ENCODE measurements around the gene PTEN. TPM values are rescaled to one million over a fixed set of nuclear protein-coding genes. Genes with fewer than 3 reads are reported as not detected.
"Not testable (repeated sequence)": the region's sequence is repeated elsewhere in the genome, so short reads cannot be mapped to it uniquely, and the experiment has no call there.

Gene PTEN
- total RNA-seq, 4 donors from 2014 or later: 78.6 to 184 (median 129) TPM

DNA sequence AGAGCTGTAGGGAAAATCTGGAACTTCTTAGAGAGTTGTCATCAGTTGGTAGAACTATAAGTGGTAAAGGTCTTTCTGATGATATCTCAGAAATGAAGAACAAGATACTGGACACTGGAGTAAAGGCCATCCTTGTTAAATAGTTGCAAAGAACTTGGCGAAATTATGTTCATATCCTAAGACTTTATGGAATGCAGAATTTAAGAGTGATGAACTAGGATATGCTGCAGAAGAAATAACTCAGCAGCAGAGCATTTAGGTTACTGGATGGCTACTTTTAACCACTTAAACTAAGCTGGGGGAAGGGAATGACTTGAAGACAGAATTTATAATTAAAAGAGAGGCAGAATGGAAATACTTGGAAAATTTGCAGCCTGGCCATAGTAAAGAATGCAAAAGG lies 23.7 kb downstream of the PTEN start:
- no peak overlapping the region for H3K4me3 ChIP-seq
- peaks cover 0 to 10% (median 2%) of the 10 kb centered on the region in 4 donors for H3K36me3 ChIP-seq
- in situ Hi-C loops (cut with MboI; ENCODE audit: low pct_ligation_motif_present in 1 of 4, low pct_unique_long_range_greater_than_20kb in 1 of 4, low sequenced_read_pairs in 3 of 4) (no loop called here), intact Hi-C loops (cut with DNase I; ENCODE audit: low total_unique reads) (no loop called here)
- DNase-seq: no peak
- peaks cover 0 to 13% (median 0%) of the 10 kb centered on the region in 4 donors for H3K4me1 ChIP-seq
- no peaks in the 10 kb centered on the region for H3K9me3 ChIP-seq
- H3K27me3 ChIP-seq: no peaks in the 10 kb centered on the region
- H3K27ac ChIP-seq: no peak overlapping the region
- WGBS, 2 donors (ENCODE audit: low coverage in 1 of 2): 75 to 88% methylated on average over 1 of the region's 1 CpG
- no peak for TF ChIP-seq POLR2AphosphoS5 (IDR thresholded peaks at IDR 0.05)
- TF ChIP-seq EP300 (IDR thresholded peaks at IDR 0.05; ENCODE audit: low read depth): no peak

DNA sequence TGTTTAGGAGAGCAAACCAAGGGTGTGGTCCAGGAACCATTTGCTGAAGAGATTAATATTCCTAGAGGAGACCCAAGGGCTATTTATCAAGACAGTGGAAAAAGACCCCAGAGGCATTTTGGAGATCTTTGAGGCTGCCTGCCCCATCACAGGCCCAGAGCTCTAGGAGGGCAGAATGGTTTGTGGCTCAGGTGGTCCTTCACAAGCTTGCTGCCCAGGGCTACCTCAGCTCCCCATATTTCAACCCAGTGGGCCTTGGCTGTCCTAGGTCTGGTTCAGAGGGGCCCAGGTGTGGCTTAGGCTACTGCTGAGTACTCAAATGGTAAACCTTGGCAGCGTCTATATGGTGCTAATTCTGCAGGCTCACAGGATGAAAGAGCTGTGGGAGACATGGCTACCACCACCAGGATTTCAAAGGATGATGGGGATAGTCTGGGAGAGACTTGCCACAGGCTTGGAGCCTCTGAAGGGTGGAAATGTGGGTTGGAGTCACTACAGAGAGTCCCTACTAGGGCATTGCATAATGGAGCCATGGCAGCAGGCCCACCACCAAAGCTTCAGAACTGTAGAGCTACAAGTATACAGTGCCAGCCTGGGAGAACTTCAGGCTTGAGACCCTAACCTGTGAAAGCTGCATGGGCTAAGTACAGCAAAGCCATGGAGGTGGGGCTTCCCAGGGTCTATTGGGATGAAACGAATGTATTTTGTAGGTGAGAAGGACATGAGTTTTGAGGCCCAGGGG lies 24.3 kb downstream of the PTEN start:
- no peak overlapping the region for H3K4me3 ChIP-seq
- TF ChIP-seq EP300 (IDR thresholded peaks at IDR 0.05; ENCODE audit: low read depth) (no peak), POLR2AphosphoS5 (IDR thresholded peaks at IDR 0.05) (no peak), POLR2A (IDR thresholded peaks at IDR 0.05) (no peak)
- TF ChIP-seq, protein P1, sequence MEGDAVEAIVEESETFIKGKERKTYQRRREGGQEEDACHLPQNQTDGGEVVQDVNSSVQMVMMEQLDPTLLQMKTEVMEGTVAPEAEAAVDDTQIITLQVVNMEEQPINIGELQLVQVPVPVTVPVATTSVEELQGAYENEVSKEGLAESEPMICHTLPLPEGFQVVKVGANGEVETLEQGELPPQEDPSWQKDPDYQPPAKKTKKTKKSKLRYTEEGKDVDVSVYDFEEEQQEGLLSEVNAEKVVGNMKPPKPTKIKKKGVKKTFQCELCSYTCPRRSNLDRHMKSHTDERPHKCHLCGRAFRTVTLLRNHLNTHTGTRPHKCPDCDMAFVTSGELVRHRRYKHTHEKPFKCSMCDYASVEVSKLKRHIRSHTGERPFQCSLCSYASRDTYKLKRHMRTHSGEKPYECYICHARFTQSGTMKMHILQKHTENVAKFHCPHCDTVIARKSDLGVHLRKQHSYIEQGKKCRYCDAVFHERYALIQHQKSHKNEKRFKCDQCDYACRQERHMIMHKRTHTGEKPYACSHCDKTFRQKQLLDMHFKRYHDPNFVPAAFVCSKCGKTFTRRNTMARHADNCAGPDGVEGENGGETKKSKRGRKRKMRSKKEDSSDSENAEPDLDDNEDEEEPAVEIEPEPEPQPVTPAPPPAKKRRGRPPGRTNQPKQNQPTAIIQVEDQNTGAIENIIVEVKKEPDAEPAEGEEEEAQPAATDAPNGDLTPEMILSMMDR (IDR thresholded peaks at IDR 0.05): no peak
- H3K27me3 ChIP-seq: no peaks in the 10 kb centered on the region
- 98% methylated on average over 2 of the region's 2 CpGs; no CpG with 5 or more reads in 1 of the 2 donors for WGBS, 2 donors (ENCODE audit: low coverage in 1 of 2)
- H3K4me1 ChIP-seq: peaks cover 0 to 7% (median 0%) of the 10 kb centered on the region in 4 donors
- intact Hi-C loops (cut with DNase I; ENCODE audit: low total_unique reads) (no loop called here), in situ Hi-C loops (cut with MboI; ENCODE audit: low pct_ligation_motif_present in 1 of 4, low pct_unique_long_range_greater_than_20kb in 1 of 4, low sequenced_read_pairs in 3 of 4) (no loop called here)
- DNase-seq: no peak
- H3K9me3 ChIP-seq: no peaks in the 10 kb centered on the region
- peaks cover 0 to 10% (median 2%) of the 10 kb centered on the region in 4 donors for H3K36me3 ChIP-seq
- no peak overlapping the region for H3K27ac ChIP-seq

DNA sequence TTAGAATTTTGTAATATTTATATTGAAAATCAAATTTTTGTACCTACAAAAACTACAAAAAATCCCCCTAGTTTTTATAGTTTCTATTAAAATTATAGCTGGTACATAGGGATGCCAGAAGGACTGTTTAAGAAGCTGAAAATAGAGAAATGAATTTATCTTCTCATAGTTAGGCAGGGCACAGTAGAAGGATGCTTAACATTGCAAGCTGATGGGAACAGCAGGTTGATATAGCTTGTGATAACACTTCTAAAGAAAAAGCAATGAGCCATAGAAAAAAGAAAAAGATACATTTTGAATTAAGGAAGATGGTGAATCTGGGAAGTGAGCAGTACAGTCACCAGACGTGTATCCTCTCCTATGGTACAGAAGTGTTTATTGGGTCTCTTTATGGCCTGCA lies 32.0 kb downstream of the PTEN start:
- Histone ChIP-seq H3K9me3 (no peaks in the 10 kb centered on the region), H3K27me3 (no peaks in the 10 kb centered on the region), H3K36me3 (peaks cover 0 to 11% (median 0%) of the 10 kb centered on the region in 4 donors), H3K4me3 (no peak overlapping the region), H3K27ac (no peak overlapping the region), H3K4me1 (peaks cover 0 to 13% (median 6%) of the 10 kb centered on the region in 4 donors)
- DNase-seq: no peak
- TF ChIP-seq POLR2A (IDR thresholded peaks at IDR 0.05): no peak
- TF ChIP-seq EP300 (IDR thresholded peaks at IDR 0.05; ENCODE audit: low read depth): no peak
- TF ChIP-seq, protein P1 (IDR thresholded peaks at IDR 0.05): no peak
- TF ChIP-seq POLR2AphosphoS5 (IDR thresholded peaks at IDR 0.05): no peak
- intact Hi-C loops (cut with DNase I; ENCODE audit: low total_unique reads): no loop called here
- in situ Hi-C loops (cut with MboI; ENCODE audit: low pct_ligation_motif_present in 1 of 4, low pct_unique_long_range_greater_than_20kb in 1 of 4, low sequenced_read_pairs in 3 of 4): no loop called here
- 60 to 67% methylated on average over 1 of the region's 1 CpG for WGBS, 2 donors (ENCODE audit: low coverage in 1 of 2)

DNA sequence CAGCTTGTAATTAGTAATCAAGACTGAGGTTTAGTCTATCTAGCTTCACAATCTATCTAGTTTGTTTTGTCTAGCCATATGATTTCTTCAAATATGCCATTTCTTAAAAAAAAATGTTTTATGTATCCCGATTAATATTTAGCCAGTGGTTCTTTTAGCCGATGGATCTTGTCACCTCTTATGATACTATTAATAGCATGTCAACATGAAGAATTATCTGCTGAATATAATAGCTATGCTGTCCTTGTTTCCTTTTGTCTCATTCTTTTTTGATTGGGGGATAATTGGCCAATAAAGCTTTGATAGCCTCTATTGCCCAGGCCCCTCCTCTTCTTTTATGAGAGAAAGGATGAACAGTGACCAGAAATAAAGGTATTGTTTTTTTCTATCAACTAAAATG lies 32.8 kb downstream of the PTEN start:
- H3K27me3 ChIP-seq: no peaks in the 10 kb centered on the region
- no peak overlapping the region for H3K27ac ChIP-seq
- H3K4me1 ChIP-seq: peaks cover 0 to 13% (median 6%) of the 10 kb centered on the region in 4 donors
- in situ Hi-C loops (cut with MboI; ENCODE audit: low pct_ligation_motif_present in 1 of 4, low pct_unique_long_range_greater_than_20kb in 1 of 4, low sequenced_read_pairs in 3 of 4): no loop called here
- TF ChIP-seq POLR2A (IDR thresholded peaks at IDR 0.05) (no peak), POLR2AphosphoS5 (IDR thresholded peaks at IDR 0.05) (no peak), EP300 (IDR thresholded peaks at IDR 0.05; ENCODE audit: low read depth) (no peak)
- TF ChIP-seq, protein P1 (IDR thresholded peaks at IDR 0.05): no peak
- WGBS, 2 donors (ENCODE audit: low coverage in 1 of 2): 72 to 74% methylated on average over 2 of the region's 2 CpGs
- H3K9me3 ChIP-seq: no peaks in the 10 kb centered on the region
- H3K4me3 ChIP-seq: no peak overlapping the region
- no peak for DNase-seq
- intact Hi-C loops (cut with DNase I; ENCODE audit: low total_unique reads): no loop called here
- peaks cover 0 to 11% (median 0%) of the 10 kb centered on the region in 4 donors for H3K36me3 ChIP-seq

DNA sequence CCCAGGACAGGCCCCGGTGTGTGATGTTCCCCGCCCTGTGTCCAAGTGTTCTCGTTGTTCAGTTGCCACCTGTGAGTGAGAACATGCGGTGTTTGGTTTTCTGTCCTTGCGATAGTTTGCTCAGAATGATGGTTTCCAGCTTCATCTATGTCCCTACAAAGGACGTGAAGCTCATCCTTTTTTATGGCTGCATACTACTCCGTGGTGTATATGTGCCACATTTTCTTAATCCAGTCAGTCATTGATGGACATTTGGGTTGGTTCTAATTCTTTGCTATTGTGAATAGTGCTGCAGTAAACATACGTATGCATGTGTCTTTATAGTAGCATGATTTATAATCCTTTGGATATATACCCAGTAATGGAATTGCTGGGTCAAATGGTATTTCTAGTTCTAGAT lies 34.5 kb downstream of the PTEN start:
- Histone ChIP-seq H3K36me3 (peaks cover 0 to 12% (median 1%) of the 10 kb centered on the region in 4 donors), H3K4me1 (peaks cover 0 to 13% (median 6%) of the 10 kb centered on the region in 4 donors)
- 94 to 97% methylated on average over 6 to 8 of the region's 8 CpGs for WGBS, 2 donors (ENCODE audit: low coverage in 1 of 2)
- H3K27ac ChIP-seq; H3K9me3 ChIP-seq; H3K4me3 ChIP-seq; H3K27me3 ChIP-seq; DNase-seq; in situ Hi-C loops (cut with MboI; ENCODE audit: low pct_ligation_motif_present in 1 of 4, low pct_unique_long_range_greater_than_20kb in 1 of 4, low sequenced_read_pairs in 3 of 4); intact Hi-C loops (cut with DNase I; ENCODE audit: low total_unique reads): not testable (repeated sequence)

DNA sequence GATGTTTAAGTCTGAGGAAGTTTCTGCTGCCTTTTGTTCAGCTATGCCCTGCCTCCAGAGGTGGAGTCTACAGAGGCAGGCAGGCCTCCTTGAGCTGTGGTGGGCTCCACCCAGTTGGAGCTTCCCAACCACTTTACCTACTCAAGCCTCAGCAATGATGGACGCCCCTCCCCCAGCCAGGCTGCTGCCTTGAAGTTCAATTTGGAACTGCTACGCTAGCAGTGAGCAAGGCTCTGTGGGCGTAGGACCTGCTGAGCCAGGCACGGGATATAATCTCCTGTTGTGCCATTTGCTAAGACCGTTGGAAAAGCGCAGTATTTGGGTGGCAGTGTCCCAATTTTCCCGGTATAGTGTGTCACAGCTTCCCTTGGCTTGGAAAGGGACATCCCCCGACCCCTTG lies 40.0 kb downstream of the PTEN start:
- Histone ChIP-seq H3K4me1 (peaks cover 0 to 15% (median 0%) of the 10 kb centered on the region in 4 donors), H3K36me3 (peaks cover 0 to 11% (median 4%) of the 10 kb centered on the region in 4 donors)
- DNase-seq; H3K4me3 ChIP-seq; H3K27me3 ChIP-seq; H3K27ac ChIP-seq; in situ Hi-C loops (cut with MboI; ENCODE audit: low pct_ligation_motif_present in 1 of 4, low pct_unique_long_range_greater_than_20kb in 1 of 4, low sequenced_read_pairs in 3 of 4); H3K9me3 ChIP-seq; intact Hi-C loops (cut with DNase I; ENCODE audit: low total_unique reads): not testable (repeated sequence)
- 89% methylated on average over 8 of the region's 8 CpGs; no CpG with 5 or more reads in 1 of the 2 donors for WGBS, 2 donors (ENCODE audit: low coverage in 1 of 2)
